ENCODE results near the gene FATE1.
"Not testable (repeated sequence)": the region's sequence is repeated elsewhere in the genome, so short reads cannot be mapped to it uniquely, and the experiment has no call there.

FATE1 gene, protein sequence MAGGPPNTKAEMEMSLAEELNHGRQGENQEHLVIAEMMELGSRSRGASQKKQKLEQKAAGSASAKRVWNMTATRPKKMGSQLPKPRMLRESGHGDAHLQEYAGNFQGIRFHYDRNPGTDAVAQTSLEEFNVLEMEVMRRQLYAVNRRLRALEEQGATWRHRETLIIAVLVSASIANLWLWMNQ

DNA sequence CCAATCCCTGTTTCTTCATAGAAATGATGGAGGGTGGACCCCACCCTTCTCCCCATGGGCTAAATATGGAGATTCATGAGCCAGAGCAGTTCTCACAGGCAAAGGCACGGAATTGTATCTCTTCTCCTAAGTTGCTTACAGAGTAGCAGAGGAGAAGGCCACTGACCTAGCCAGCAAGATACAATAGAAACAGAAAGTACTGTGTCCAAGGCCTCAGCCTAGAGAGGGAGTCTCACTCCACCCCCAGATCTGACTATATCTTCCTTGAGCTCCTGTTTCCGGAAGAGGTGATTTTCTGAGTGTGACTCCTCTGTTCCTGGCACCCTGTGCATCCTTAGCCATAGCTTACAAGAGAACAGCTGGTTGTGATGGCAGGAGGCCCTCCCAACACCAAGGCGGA lies at the start of gene FATE1:
Gene FATE1 (plus strand): TSS at position 284 of the 400 bp plus-strand sequence. CDS start 85 bp downstream, at position 369.
- DNase-seq, result no peak

DNA sequence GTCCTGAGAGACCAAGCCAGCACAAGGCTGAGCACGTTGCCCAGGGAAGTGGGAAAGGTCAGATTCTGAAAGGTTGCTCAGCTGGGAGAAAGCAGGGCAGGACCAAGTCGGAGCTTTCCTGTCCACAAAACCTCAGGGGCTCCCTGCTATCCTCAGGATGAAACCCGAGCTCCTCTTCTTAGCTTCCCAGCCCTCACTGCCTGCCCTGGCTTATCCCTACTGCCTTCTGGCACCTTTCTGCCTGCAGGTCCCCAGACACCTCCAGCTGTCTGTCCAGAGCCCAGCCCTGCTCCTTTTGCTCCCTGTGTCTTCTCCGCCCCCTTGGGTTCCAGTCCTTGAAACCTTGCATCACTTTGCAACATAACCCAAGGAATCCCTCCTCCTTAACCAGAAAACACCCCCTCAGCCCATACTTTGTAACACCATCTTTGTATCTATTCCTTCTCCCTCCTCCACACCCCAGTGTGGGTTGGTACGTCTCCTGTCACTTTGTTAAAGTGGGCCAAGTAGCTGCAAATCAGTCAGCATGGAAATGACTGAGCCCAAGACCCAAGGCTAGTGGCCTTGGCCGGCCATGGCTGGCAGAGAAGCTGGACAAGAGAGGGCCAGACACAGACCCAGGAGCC lies 40.6 kb upstream of the FATE1 start:
- no peak for DNase-seq

DNA sequence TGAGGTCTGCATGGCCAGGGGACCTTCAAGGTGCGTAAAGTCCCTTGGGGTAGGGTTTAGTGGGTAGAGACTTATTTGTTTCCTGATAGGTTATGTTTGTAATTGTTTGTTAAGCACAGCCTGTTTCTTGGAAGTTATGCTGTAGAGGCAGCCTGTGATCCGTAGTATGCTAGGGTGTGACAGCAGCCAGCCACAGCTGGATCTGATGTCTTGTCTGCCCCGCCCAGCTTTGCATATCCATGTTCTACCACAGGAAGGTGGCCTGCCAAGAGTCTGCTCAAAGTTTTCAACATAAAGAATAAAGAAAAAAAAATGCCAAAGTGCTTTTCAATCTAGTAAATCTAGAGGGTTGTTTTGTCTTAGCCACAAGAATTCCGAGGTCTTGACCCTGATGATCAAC lies 39.6 kb upstream of the FATE1 start:
- no peak for DNase-seq

DNA sequence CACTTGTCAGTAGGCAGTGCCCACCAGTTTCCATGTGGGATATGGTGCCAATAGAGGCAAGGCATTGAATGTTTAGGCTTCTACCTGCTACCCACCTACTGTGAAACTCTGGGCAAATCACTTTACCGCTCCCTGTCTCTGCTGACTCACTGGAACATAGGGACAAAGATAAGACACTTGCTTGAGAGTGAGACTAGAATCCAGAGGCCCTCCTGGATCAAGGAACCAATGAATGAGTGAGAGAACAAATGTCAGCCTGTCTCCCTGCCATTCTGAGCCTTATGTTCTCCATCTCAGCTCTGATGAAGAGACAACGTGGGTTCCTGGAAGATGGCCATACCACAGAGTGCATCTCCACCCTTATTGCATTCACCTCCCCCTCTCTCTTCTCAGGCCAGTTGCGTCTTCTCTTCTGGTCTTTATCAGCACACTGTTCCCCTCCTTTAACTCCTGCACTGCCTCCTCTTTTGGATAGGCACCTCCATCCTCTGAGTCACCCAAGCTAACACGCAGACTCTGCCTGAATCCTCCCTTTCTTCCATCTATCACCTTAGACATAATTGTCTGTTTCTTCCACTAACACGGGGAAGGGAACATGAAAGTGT lies 35.9 kb upstream of the FATE1 start:
- DNase-seq, result no peak

DNA sequence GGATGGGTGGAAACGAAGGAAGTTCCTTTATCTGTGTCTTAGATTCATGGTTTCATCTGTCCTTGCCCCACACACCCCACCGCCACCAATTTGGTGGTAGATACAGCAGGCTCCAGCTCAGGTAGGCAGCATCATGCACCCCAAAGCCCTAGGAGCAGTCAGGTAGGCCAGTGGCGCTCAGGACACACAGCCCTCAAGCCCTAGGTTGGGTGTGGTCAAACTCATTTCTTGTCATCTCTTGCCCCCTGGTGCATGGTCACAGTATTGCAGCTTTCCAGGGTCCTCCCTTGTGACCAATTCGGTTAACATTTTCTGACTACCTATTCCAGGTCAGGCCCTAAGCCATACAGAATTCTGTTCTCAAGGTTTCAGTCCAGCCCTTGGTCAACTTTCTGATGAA lies 35.0 kb upstream of the FATE1 start:
- peak; percentile 31 for DNase-seq

DNA sequence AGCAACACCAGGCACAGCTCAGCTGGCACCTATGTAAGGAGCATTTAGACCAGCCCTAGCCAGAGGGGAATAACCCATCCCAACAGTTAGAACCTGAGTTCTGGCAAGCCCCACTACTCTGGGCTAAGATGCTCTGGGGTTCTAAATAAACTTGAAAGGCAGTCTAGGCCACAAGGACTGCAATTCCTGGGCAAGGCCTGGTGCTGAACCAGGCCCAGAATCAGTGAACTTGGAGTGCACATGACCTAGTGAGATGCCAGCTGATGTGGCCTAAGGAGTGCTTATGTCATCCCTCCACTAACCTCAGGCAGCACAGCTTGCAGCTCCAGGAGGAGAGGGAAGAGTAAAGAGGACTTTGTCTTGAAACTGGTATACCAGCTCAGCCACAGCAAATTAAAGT lies 28.2 kb upstream of the FATE1 start:
- DNase-seq, result no peak

DNA sequence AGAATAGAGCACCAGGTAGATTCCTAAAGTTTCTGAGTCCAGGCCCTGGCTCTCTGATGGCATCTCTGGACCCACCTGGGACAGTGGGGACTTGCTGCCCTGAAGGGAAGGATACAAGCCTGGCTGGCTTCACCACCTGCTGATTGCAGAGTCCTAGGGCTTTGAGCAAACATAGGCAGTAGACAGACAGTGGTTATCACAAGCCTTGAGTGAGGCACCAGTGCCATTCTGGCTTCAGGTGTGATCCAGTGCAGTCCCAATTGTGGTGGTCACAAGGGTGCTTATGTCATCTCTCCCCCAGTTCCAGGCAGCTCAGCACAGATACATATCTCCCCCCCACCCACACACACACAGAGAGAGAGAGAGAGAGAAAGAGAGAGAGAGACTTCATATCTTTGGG lies 27.1 kb upstream of the FATE1 start:
- DNase-seq, result no peak

DNA sequence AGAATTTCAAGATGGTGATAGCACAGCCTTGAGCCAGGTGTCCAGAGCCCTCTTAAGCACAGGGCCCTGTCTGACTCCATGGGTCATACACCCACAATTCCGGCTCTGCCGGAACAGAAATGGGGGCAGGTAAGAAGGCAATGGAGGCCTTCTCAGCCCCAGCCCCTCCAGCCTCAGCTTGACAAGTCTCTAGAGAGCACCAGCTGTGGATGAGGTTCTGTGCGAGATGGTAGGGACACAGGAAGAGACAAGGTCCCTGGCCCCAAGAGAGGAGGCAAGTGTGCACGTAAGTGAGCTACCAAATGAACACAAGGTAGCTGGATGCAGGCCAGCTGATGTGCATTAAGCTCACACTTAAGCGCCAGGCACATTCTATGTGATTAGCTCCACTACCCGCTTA lies 23.0 kb upstream of the FATE1 start:
- DNase-seq, result no peak

DNA sequence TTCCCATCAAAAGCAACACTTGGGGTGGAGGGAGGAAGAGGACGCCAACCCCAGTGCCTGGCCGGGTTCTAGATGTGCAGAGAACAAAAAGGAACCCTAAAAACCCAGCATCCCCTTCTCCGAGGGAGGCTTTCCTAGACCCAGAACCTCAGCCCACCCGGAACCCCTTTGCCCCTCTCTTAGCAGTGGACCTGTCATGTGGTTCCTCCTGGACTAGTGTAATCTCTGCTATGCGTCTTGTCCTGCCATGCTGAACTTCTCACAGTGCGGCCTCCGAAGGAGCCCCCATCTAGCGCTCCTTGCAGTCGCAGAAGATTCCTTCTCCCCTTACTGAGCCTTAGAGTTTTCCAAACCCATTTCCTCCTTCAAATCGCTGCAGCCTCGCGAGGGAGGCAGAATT lies 21.7 kb upstream of the FATE1 start:
- no peak for DNase-seq

DNA sequence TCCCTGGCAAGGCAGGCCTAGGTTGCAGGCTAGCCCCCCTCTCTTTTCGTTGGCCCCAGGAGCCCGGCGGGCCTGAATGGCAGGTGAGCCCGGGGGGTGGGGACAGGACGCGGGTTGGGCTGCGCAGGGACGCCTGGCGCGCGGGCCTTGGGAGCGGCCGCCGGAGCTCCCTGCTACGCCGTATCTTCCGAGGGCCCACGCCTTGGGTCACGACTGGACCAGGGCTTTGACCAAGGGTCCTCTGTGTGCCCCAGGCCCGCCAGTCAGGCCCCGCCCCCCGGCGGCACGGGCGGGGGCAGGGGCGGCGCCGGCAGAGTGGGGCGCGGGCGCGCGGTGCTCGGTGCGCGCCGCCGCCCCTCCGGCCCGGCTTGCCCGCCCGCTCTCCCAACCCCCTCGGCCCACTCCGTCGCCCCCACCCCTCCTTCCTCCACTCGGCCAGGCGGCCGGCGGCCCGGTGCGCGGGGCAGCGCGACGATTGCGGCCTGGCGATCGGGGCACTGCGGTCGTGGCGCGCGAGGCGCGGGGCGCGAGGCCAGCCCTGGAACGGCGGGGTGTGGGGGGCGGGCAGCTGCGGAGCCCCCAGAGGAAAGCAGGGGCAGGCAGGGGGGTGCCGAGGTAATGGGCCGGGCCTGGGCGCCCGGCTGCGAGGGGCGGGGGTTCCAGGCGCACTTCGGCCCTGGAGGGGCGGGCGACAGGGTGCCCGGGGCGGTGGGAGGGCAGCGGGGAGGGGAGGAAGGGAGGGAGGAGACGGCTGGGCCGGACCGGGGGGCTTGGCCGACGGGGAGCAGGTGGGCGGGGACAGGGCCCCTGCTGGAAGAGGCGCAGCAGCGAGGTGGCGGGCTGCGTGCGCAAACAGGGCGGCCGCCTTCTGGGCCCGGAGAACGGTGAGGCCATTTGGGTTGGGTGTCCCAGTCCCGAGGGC lies 20.9 kb upstream of the FATE1 start, which contains the start of gene PRRG3:
Gene PRRG3 (plus strand): TSS at position 798 of the 922 bp plus-strand sequence. CDS start 3,357 bp downstream, outside the sequence.
- DNase-seq, result no peak

DNA sequence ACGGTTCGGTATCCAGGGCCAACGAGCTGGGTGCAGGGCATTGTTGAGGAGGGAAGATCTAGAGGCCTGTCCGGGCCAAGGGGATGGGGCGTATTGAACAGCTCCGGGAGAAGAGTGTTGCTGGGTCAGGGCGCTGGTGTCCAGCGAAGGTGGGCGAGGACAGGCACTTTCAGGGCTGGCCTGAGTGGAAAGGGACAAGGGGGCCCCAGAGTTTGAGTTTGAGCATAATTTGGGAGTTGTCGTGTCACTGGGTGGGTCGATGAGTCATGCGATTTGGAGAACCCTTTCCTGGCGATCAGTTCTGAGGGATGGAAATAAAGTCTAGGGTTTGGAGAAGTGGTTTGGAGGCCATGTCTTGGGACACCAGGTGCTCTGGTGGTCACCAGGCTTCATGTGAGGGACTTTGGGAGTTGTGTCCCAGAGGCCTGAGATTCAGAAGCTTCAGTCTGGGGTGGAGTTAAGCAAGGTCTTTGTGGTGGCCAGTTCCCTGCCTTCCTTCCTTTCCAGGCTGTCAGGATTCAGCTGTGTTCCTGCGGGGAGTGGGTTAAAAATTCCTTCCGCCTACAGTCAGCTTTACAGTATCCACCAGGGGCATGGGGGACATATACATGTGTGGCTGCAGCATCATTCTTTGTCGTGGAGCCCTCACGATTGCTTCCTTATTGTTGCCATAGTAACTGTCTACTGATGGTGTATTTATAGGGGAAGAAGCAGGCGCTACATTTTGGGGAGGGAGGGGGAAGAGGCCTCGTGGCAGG lies 20.1 kb upstream of the FATE1 start:
- DNase-seq, result no peak

DNA sequence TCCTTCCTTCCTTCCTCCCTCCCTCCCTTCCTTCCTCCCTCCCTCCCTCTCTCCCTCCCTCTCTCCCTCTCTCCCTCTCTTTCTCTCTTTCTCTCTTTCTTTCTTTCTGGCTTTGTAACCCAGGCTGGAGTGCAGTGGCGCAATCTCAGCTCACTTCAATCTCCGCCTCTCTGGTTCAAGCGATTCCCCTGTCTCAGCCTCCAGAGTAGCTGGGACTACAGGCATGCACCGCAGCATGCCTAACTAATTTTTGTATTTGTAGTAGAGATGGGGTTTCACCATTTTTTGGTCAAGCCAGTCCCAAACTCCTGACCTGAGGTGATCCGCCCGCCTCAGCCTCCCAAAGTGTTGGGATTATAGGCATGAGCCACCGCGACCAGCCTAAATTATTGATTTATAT lies 18.8 kb upstream of the FATE1 start:
- DNase-seq, result not testable (repeated sequence)

DNA sequence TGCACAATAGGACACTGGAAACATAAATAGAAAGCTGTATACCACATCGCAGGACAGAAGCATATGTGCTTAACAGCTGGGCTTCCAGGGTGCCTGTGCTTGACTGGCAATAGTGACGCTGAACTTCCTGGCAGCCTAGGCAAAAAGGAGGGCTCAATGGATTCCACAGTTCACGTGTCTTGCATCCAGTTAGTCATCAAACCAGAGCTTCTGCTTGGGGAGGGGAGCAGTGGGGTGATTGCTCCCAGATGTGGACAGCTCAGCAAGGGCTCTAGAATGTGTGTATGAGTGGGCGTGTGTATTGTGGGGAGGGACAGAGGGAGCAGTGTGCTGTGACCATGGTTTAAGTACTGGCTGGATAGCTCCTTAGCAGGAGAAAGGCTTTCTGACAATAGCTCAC lies 18.3 kb upstream of the FATE1 start:
- DNase-seq, result no peak

DNA sequence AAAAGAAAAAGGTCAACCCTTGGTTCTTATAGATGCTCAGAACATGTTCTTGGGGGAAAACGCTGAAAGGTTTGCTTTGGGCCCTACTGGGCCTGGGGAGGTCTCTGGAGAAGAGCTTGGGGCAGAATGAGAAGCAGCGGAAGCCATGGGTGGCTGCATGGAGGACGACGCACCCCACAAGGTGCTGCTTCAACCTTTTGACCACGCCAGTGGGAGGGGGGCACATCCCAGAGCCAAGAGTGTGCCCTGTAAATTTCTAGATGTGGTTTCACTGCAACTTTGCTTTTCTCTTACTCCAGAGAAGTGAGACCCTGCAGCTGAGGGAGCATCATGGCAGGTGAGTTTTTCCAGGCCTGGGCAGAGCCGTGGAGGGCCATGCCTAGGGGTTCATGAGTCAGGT lies 17.4 kb upstream of the FATE1 start:
- DNase-seq, result no peak

DNA sequence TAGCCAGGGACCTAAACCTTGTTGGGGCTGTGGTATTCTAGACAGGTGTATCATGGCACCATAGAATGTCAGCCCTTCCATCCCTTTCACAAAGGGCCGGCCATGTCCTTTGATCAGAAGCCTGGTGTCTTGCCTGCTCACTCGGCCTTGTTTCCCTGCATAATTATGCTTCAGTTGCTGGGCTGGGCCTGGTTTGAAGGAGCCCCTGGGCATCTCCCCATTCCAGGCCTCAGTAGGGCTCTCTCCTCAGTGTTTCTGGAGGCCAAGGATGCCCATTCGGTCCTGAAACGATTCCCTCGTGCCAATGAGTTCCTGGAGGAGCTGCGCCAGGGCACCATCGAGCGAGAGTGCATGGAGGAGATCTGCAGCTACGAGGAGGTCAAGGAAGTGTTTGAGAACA lies 16.1 kb upstream of the FATE1 start:
- no peak for DNase-seq

DNA sequence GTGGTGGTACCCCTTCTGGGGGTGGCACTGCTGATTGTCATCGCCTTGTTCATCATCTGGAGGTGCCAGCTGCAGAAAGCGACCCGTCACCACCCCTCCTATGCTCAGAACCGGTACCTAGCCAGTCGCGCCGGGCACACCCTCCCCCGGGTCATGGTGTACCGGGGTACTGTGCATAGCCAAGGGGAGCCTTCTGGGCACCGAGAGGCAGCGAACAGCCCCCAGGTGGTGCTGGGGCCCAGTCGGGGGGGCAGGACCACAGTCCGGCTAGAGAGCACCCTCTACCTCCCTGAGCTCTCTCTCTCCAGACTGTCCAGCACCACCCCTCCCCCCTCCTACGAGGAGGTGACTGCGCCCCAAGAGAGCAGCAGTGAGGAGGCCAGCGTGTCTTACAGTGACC lies 15.3 kb upstream of the FATE1 start:
- no peak for DNase-seq

DNA sequence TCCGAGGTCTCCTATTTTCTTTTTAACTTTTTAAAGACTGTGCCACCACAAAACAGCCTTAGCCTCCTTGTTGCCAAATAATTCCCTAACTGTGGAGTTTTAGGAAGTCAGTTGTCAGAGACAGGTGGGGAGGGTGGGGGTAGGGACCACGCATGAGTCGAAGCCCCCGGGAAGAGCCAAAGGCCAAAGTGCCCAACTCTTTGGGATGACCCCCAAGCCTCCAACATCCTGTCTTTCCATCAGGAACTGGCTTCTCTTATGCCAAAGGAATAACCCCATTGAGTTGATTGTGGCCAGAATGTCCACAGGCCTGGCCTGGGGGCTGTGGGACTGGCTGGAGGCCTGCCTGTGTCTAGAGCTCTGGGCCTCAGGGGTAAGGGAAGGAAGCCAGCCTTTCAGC lies 14.8 kb upstream of the FATE1 start:
- DNase-seq, result no peak

DNA sequence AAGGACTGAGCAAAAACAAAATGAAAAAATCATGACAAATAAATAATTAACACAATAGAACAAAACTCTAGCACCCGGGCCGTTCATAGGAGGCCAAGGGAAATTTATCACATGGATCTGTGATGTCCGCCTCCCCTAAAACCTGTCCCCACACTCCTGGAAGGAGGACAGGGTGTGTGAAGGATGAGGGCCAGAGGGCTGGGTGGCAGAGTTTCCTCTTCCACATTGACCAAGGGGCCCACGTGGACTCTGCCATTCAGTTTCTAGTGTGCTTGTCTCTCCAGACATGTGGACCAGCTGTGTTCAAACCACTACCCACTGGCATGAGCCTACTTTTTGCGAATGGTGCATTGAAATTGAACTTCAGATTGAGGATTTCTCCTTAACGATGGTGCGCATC lies 14.3 kb upstream of the FATE1 start:
- no peak for DNase-seq

DNA sequence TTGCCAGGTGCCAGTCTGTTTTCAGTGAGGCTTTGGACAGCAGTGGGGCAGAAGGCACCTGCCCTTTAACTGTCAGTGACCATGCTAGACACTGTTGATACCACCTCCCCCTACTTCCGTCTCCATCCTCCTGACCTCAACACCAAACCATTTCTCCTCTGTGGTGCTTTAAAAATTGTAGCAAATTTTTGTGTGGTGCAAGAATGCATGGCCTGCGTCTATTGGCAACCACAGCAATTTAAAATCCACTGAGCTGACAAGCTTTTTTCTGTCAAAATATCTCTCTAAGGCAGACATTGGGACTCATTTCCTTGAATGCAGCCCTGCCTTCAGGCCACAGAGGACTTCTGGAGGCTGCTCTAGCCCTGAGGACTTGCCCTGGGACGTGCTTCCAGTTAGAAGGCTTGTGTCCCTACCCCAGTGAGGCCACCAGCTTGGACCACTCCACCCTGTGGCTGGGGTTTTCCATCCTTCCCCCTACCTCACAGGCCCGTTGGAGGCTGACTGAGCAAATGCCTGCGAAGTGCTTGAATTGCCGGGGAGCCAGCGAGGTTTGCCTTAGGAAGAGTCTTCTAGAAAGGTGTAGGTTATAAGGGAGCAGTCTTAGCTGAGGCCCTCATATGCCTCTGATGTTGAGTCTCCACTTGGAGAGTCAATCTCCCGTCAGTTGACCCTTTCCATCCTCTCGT lies 13.7 kb upstream of the FATE1 start:
- DNase-seq, result no peak

DNA sequence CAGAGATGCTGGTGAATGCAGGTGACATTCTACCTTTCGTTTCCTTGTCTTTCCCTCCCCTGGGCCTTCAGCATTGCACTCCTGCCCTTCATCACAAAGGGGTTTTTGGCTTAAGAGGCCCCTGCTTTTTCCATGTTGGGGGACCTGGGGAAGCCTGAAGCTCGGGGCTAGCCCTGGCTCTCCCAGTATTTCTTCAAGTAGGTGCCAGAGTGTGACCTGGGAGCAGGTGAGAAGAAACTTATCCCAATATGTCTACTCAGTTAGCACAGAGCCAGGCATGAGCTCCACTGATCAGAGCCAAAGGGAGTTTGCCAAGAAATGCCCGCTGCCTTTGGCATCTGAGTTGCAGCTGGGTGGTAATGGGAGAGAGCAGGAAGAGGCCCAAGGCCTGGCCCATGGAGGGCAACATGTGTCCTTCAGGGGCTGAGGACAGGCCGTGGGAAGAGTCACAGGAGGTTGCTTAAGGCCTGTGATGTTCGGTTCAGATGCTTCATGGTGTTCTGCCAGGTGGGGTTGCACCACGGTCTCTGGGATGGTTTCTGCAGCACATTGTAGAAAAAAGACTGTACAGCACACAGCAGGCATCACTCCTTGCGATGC lies 13.0 kb upstream of the FATE1 start:
- no peak for DNase-seq

DNA sequence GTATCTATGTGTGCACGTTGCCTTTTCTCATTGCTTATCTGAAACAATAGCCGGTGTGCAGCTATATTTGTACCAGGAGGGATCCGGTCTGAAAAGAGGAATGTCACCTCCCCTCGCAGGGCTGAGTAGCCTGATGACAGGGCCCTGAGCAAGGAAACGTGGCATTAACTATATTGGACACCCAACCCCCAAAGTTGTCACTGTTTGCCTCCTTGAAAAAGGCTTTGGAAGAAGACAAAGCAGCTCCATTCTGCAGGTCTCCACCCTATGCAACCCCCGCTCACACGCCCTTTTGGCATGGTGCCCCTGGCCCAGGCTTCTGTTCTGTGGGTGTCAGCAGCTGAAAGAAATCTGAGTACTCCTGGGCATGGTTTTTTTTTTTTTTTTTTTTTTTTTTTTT lies 12.3 kb upstream of the FATE1 start:
- peak; percentile 2 for DNase-seq
